Inflammatory macrophage treated with lipopolysaccharide for 1 hour (primary cell): ENCODE data around the gene OR1C1.
"Not testable (repeated sequence)": the region's sequence is repeated elsewhere in the genome, so short reads cannot be mapped to it uniquely, and the experiment has no call there.

Experiments
- DNase-seq, 2 donors: peaks; one replicate each; pipeline ENCODE4 v3.0.0-alpha.2; 2020 to 2022

The OR1C1 gene, protein sequence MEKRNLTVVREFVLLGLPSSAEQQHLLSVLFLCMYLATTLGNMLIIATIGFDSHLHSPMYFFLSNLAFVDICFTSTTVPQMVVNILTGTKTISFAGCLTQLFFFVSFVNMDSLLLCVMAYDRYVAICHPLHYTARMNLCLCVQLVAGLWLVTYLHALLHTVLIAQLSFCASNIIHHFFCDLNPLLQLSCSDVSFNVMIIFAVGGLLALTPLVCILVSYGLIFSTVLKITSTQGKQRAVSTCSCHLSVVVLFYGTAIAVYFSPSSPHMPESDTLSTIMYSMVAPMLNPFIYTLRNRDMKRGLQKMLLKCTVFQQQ

DNA sequence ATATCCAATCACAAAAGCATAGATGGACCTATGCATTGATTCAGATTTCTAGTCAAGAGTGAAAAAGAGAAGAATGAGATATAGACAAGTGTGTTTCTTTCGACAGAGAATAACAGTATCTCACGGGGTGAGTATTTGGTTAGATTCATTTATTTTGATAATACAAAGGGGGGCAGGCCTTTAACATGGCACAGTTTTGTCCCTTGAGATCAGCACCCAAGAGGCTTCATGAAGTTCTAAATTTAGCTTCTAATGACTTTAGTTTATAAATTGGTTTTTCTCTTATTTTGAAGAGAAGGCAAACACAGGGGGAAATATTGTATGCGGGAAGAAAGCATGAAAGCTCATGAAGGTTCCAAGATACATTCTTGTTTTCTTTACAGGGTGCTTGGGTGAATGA, at the start of gene OR1C1:
Gene OR1C1 (minus strand): TSS at position 101 of the 400 bp plus-strand sequence. CDS start 2,150 bp downstream, outside the sequence.
- DNase-seq = no peak

- DNase-seq = no peak
These were observed 37.2 kb upstream of the OR1C1 start for GRCh38 chr1:247797518-247797917.

- no peak for DNase-seq
These were observed 9.2 kb upstream of the OR1C1 start for GRCh38 chr1:247769603-247770002.

DNA sequence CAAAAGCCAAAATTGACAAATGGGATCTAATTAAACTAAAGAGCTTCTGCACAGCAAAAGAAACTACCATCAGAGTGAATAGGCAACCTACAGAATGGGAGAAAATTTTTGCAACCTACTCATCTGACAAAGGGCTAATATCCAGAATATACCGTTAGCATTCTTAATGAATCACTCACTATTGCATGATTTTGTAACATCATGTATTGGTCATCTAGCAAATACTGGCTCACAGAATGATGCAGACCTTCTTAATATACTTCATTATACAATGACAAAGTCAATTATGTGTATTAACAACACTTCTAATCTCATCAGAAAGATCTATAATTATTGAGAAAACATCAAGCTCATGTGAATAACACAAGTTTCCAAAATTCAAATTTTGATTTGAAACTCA, 6.0 kb downstream of the OR1C1 start:
- DNase-seq = not testable (repeated sequence)

- no peak for DNase-seq
These were observed 10.5 kb downstream of the OR1C1 start for GRCh38 chr1:247749870-247750269.

- no peak for DNase-seq
These were observed 12.3 kb downstream of the OR1C1 start, which contains the start of gene OR14A2 for GRCh38 chr1:247748041-247748440. OR14A2 (minus strand) TSS chr1:247748141.

GRCh38 chr1:247747616-247748015, 12.7 kb downstream of the OR1C1 start:
- DNase-seq = no peak

DNA sequence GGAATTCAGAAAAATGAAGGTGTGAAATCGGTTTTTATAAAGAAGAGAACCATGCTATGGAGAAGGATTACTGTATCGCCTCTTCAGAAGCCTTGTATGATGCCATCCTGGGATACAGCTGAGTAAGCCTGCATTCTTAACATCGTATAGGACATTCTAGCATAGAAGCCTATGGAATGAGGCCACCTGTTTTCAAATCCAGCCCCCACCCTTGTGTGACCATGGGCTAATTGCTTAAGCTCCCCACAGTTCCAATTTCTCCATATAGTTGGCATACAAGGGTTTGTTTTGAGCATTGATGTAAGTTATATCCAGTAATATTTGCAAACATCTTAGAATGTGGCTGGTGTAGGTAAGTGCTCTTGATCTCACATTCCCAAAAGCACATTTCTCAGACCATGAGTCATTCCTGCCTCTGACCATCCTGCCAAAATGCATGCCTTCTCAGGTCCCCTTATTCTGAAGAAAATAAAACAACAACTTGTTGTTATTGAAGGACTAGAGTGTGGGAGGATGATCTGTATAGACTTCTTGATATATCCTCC, 13.9 kb downstream of the OR1C1 start:
- DNase-seq = no peak

GRCh38 chr1:247742215-247742760, 18.1 kb downstream of the OR1C1 start:
- not testable (repeated sequence) for DNase-seq

GRCh38 chr1:247741756-247742155, 18.6 kb downstream of the OR1C1 start:
- no peak for DNase-seq

DNA sequence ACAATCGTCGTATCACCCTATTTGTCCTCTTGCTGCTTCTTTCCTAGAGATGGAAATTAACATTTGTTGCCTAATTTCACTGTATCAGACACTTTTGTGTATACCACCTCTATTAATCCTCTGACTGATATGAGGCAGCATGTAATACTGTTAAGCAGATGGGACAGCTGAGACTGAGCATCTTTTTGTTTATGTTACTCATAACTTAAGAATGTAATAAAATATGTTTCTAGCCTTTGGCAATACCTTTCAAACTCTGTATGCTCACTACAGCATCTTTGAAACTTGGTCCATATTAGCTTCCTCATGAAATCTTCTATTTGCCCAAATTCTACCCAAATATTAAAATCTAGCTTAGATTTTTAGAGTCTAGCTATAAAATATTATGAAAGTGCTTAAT, 19.6 kb downstream of the OR1C1 start:
- DNase-seq = no peak

DNA sequence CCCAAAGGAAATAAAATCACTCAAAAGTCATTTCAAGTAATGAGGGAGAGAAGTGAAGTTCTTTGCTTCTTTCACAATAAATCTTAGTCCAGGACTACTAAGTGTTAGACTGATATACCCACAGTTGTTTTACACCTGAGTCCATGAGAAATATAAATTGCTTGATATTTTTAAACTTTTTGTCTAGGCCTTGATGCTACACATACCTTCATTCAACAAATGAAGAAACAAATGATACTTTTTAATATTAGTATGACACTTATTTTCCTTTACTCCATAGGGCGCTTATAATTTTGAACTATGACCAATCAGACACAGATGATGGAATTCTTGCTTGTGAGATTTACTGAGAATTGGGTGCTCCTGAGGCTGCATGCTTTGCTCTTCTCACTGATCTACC, 22.0 kb downstream of the OR1C1 start, which contains the start of gene OR14K1:
Gene OR14K1 (plus strand): TSS at position 301 of the 400 bp plus-strand sequence. CDS start 0 bp downstream, at position 301.
- no peak for DNase-seq

- DNase-seq = no peak
These were observed 39.1 kb downstream of the OR1C1 start for GRCh38 chr1:247721222-247721621.

DNA sequence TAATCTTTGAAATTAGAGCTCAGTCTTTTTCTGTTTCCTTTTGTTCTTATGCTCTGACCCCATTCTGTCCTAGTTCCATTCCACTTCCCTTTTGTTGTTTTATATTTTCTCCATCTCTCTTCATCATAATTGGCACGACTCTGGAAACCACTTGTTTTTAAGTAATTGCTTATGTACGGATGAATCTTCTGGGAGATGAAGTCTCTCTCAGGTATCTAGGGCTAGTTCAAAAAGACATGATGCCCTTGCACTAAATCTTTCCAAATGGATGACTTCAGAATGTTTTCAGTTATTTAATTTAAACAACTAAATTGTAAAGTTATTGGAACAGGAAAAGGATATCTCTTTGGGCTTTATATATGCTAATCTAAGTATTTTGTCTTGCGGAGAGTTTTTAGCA, 43.8 kb downstream of the OR1C1 start, which contains the start of gene OR6F1:
Gene OR6F1 (minus strand): TSS at position 101 of the 400 bp plus-strand sequence. CDS start 3,891 bp downstream, outside the sequence.
- no peak for DNase-seq

DNA sequence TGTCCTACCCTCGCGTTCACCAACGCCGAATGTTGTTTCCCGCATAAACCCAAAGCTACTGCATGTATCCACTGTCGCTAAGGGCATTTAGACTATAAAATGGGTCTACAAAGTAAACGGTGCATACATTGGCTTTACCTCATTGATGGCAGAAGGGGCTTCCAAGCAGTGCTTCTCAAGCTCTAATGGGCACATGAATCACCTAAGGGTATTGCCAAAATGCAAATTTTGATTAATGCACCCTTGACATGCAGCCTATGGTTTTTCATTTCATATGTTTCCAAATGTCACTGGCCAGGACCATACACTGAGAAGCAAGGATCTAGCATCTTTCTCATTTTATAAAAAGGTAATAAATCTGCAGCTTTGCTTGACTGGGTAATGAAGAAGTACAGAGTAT, 46.6 kb downstream of the OR1C1 start:
- no peak for DNase-seq

- not testable (repeated sequence) for DNase-seq
These were observed 49.7 kb downstream of the OR1C1 start for GRCh38 chr1:247710681-247711080.
